ENCODE results near the gene USP40.

The USP40 gene

GRCh38 chr2:233513953-233514655 is 52.5 kb downstream of the USP40 start:
- H3K36me3 ChIP-seq (ENCODE audit: control insufficient read depth, insufficient read depth, low read length): no peaks in the 10 kb centered on the region
- H3K4me3 ChIP-seq (ENCODE audit: low read depth, low read length): no peak overlapping the region
- no peaks in the 10 kb centered on the region for H3K4me1 ChIP-seq
- no peak overlapping the region for H3K9ac ChIP-seq
- no peaks in the 10 kb centered on the region for H3K27me3 ChIP-seq (ENCODE audit: control insufficient read depth, insufficient read depth, low read length)
- H3K79me2 ChIP-seq: no peaks in the 10 kb centered on the region
- no peaks in the 10 kb centered on the region for H3K9me3 ChIP-seq (ENCODE audit: control insufficient read depth, low read length)
- H3K4me2 ChIP-seq (ENCODE audit: low read length): no peak overlapping the region
- no peak overlapping the region for H3K27ac ChIP-seq
- H2AFZ ChIP-seq: no peak overlapping the region
- TF ChIP-seq CTCF (IDR thresholded peaks at IDR 0.05): no peak

- TF ChIP-seq CTCF (IDR thresholded peaks at IDR 0.05): no peak
Observed at GRCh38 chr2:233503947-233504637, 62.5 kb downstream of the USP40 start.

GRCh38 chr2:233503481-233503880 is 63.1 kb downstream of the USP40 start:
- no peaks in the 10 kb centered on the region for H3K36me3 ChIP-seq (ENCODE audit: control insufficient read depth, insufficient read depth, low read length)
- no peaks in the 10 kb centered on the region for H3K27me3 ChIP-seq (ENCODE audit: control insufficient read depth, insufficient read depth, low read length)
- TF ChIP-seq CTCF (IDR thresholded peaks at IDR 0.05): no peak

More at GRCh38 chr2:233503947-233504637, 62.5 kb downstream of the USP40 start:
- no peak overlapping the region for H3K4me2 ChIP-seq (ENCODE audit: low read length)
- H3K36me3 ChIP-seq (ENCODE audit: control insufficient read depth, insufficient read depth, low read length): no peaks in the 10 kb centered on the region
- no peaks in the 10 kb centered on the region for H3K9me3 ChIP-seq (ENCODE audit: control insufficient read depth, low read length)
- no peak overlapping the region for H2AFZ ChIP-seq
- no peaks in the 10 kb centered on the region for H3K4me1 ChIP-seq
- no peak overlapping the region for H3K9ac ChIP-seq
- H3K4me3 ChIP-seq (ENCODE audit: low read depth, low read length): no peak overlapping the region
- no peaks in the 10 kb centered on the region for H3K27me3 ChIP-seq (ENCODE audit: control insufficient read depth, insufficient read depth, low read length)
- no peak overlapping the region for H3K27ac ChIP-seq
- H3K79me2 ChIP-seq: no peaks in the 10 kb centered on the region

GRCh38 chr2:233501198-233502076 is 65.1 kb downstream of the USP40 start:
- Histone ChIP-seq H3K79me2 (no peaks in the 10 kb centered on the region), H3K4me2 (ENCODE audit: low read length) (no peak overlapping the region), H3K36me3 (ENCODE audit: control insufficient read depth, insufficient read depth, low read length) (no peaks in the 10 kb centered on the region), H3K4me1 (no peaks in the 10 kb centered on the region), H3K27me3 (ENCODE audit: control insufficient read depth, insufficient read depth, low read length) (no peaks in the 10 kb centered on the region), H3K27ac (no peak overlapping the region), H2AFZ (no peak overlapping the region), H3K4me3 (ENCODE audit: low read depth, low read length) (no peak overlapping the region), H3K9ac (no peak overlapping the region), H3K9me3 (ENCODE audit: control insufficient read depth, low read length) (no peaks in the 10 kb centered on the region)
- TF ChIP-seq CTCF (IDR thresholded peaks at IDR 0.05): no peak

More at GRCh38 chr2:233503481-233503880, 63.1 kb downstream of the USP40 start:
- Histone ChIP-seq H3K79me2 (no peaks in the 10 kb centered on the region), H3K4me2 (ENCODE audit: low read length) (no peak overlapping the region), H3K9me3 (ENCODE audit: control insufficient read depth, low read length) (no peaks in the 10 kb centered on the region), H3K4me1 (no peaks in the 10 kb centered on the region), H3K9ac (no peak overlapping the region), H3K27ac (no peak overlapping the region), H3K4me3 (ENCODE audit: low read depth, low read length) (no peak overlapping the region), H2AFZ (no peak overlapping the region)
